Measurements from ENCODE around the gene SERTM1.

Gene SERTM1

GRCh38 chr13:36709136-36709890 is 35.5 kb downstream of the SERTM1 start:
- H3K4me3 ChIP-seq (ENCODE audit: low read depth, low read length) = no peak overlapping the region
- no peak for DNase-seq (ENCODE audit: low read depth)
- TF ChIP-seq CTCF (IDR thresholded peaks at IDR 0.05; ENCODE audit: control insufficient read depth, extremely low read depth, insufficient read depth) = no peak

- no peak overlapping the region for H3K4me3 ChIP-seq (ENCODE audit: low read depth, low read length)
- no peak for DNase-seq (ENCODE audit: low read depth)
- TF ChIP-seq CTCF (IDR thresholded peaks at IDR 0.05; ENCODE audit: control insufficient read depth, extremely low read depth, insufficient read depth) = no peak
Observed at GRCh38 chr13:36710396-36710795, 36.6 kb downstream of the SERTM1 start.

GRCh38 chr13:36712290-36712689 is 38.5 kb downstream of the SERTM1 start:
- no peak overlapping the region for H3K4me3 ChIP-seq (ENCODE audit: low read depth, low read length)
- no peak for TF ChIP-seq CTCF (IDR thresholded peaks at IDR 0.05; ENCODE audit: control insufficient read depth, extremely low read depth, insufficient read depth)
- no peak for DNase-seq (ENCODE audit: low read depth)

- H3K4me3 ChIP-seq (ENCODE audit: low read depth, low read length) = no peak overlapping the region
- no peak for TF ChIP-seq CTCF (IDR thresholded peaks at IDR 0.05; ENCODE audit: control insufficient read depth, extremely low read depth, insufficient read depth)
- no peak for DNase-seq (ENCODE audit: low read depth)
Observed at GRCh38 chr13:36712770-36713169, 39.0 kb downstream of the SERTM1 start.

GRCh38 chr13:36713887-36714286 is 40.1 kb downstream of the SERTM1 start:
- DNase-seq (ENCODE audit: low read depth) = no peak
- H3K4me3 ChIP-seq (ENCODE audit: low read depth, low read length) = no peak overlapping the region
- no peak for TF ChIP-seq CTCF (IDR thresholded peaks at IDR 0.05; ENCODE audit: control insufficient read depth, extremely low read depth, insufficient read depth)

GRCh38 chr13:36715841-36716240 is 42.0 kb downstream of the SERTM1 start:
- TF ChIP-seq CTCF (IDR thresholded peaks at IDR 0.05; ENCODE audit: control insufficient read depth, extremely low read depth, insufficient read depth) = no peak
- H3K4me3 ChIP-seq (ENCODE audit: low read depth, low read length) = no peak overlapping the region
- no peak for DNase-seq (ENCODE audit: low read depth)

- DNase-seq (ENCODE audit: low read depth) = no peak
- no peak overlapping the region for H3K4me3 ChIP-seq (ENCODE audit: low read depth, low read length)
- no peak for TF ChIP-seq CTCF (IDR thresholded peaks at IDR 0.05; ENCODE audit: control insufficient read depth, extremely low read depth, insufficient read depth)
Observed at GRCh38 chr13:36717017-36717416, 43.2 kb downstream of the SERTM1 start.

Measured in LNCaP clone FGC (cell line).